Large intestine (tissue), 3 donors: ENCODE results near the gene CACYBP. TPM values are rescaled to one million over a fixed set of nuclear protein-coding genes. Genes with fewer than 3 reads are reported as not detected.

ENCODE experiments used
- DNase-seq, 2 donors: peaks; one replicate each; pipeline versions ENCODE4 v3.0.0 to v3.0.0-alpha.2; 2013
- H3K27ac ChIP-seq: one replicate; pipeline ENCODE4 v1.5.1; 2013; ENCODE audit warnings: low read length
- H3K27me3 ChIP-seq: 2 replicates; pipeline ENCODE4 v1.6.1; 2013; ENCODE audit warnings: low read length; ENCODE audit not compliant: control insufficient read depth, insufficient read depth
- H3K36me3 ChIP-seq: 2 replicates; pipeline ENCODE4 v1.6.1; 2013; ENCODE audit warnings: low read length; ENCODE audit not compliant: control insufficient read depth, insufficient read depth
- H3K4me1 ChIP-seq: one replicate; pipeline ENCODE4 v1.6.1; 2013; ENCODE audit warnings: low read length; ENCODE audit not compliant: control insufficient read depth, insufficient read depth
- H3K4me3 ChIP-seq: one replicate; pipeline ENCODE4 v1.5.1; 2013; ENCODE audit warnings: low read length
- H3K9me3 ChIP-seq: one replicate; pipeline ENCODE4 v1.6.1; 2013; ENCODE audit warnings: mild to moderate bottlenecking, low read depth, low read length, moderate library complexity; ENCODE audit not compliant: control insufficient read depth
- WGBS: methylation state at CpG from one replicate; pipeline ENCODE4 v1.1.5; 2013; ENCODE audit warnings: low lambda C conversion rate; ENCODE audit not compliant: insufficient coverage; 5-methylcytosine and 5-hydroxymethylcytosine counted together
- polyA plus RNA-seq: library from polyadenylated mRNA; unstranded; fragments of 120-200 nt; gene quantifications from one replicate; pipeline ENCODE4 v1.2.1, GENCODE V29; 2013

The CACYBP gene
- polyA plus RNA-seq, 1 donor: 98.3 TPM

- H3K9me3 ChIP-seq: no peaks in the 10 kb centered on the region
- WGBS: no CpG with 5 or more reads among the region's 1 CpG
- peaks cover 4% of the 10 kb centered on the region for H3K36me3 ChIP-seq
- H3K27me3 ChIP-seq: no peaks in the 10 kb centered on the region
- peaks cover 14% of the 10 kb centered on the region for H3K4me1 ChIP-seq
- DNase-seq: no peak
- H3K27ac ChIP-seq: no peak overlapping the region
- H3K4me3 ChIP-seq: no peak overlapping the region
These were observed 41.4 kb upstream of the CACYBP start for GRCh38 chr1:174958396-174958795.

DNA sequence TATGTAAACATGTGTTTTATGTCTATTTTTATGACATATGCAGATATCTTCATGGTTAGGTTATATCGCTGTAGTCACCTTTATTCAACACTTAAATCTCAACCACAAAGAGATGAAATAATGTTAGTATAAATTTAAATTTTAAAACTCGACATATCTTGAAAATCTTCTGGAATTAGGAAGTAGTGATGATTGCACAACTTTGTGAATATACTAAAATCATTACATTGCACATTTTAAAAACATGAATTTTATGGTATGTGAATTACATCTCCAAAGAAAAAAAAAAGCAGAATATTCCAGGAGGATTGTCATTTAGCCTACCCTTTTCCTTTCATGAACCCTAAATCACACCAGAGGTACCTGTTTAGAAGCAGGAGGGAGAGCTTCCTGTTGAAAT lies 39.4 kb upstream of the CACYBP start:
- DNase-seq: no peak
- WGBS: 100% methylated on average over 1 of the region's 2 CpGs
- Histone ChIP-seq H3K36me3 (peaks cover 4% of the 10 kb centered on the region), H3K4me3 (no peak overlapping the region), H3K4me1 (peaks cover 18% of the 10 kb centered on the region), H3K27ac (no peak overlapping the region), H3K27me3 (no peaks in the 10 kb centered on the region), H3K9me3 (no peaks in the 10 kb centered on the region)

DNA sequence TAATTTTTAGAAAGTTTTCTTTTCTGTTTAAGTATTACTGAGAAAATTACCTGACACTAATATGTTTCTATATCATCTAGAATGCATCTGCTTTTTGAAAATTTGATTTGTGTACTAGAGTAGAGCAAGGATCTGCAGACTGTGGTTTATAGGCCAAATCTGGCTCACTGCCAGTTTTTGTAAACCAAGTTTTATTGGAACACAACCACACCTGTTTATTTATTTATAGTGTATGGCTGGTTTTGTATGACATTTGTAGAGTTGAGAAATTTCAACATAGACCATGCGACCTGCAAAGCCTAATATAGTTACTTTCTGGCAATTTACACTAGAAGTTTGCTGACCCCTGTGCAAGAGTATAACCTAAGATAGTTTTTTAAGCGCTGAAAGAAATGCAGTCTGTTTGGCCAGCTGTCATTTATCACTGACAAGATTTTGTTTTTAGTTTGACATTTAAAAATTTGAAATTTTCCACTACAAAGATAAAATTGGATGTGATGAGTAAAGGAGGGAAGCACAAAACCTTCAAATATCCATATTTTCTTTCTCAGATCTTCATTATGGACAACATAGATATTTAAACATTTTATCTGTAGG lies 36.1 kb upstream of the CACYBP start:
- peak overlapping the region; percentile 84 for H3K27ac ChIP-seq
- peak in 1 of 2 donors; percentile 42 for DNase-seq
- H3K27me3 ChIP-seq: no peaks in the 10 kb centered on the region
- H3K4me1 ChIP-seq: peaks cover 44% of the 10 kb centered on the region
- 24% methylated on average over 2 of the region's 2 CpGs for WGBS
- H3K36me3 ChIP-seq: no peaks in the 10 kb centered on the region
- H3K9me3 ChIP-seq: no peaks in the 10 kb centered on the region
- H3K4me3 ChIP-seq: no peak overlapping the region

- H3K9me3 ChIP-seq: no peaks in the 10 kb centered on the region
- H3K36me3 ChIP-seq: no peaks in the 10 kb centered on the region
- H3K27ac ChIP-seq: peak overlapping the region; percentile 84
- peaks cover 52% of the 10 kb centered on the region for H3K4me1 ChIP-seq
- H3K4me3 ChIP-seq: no peak overlapping the region
- DNase-seq: peak; percentile 61 to 85
- WGBS: 20% methylated on average over 1 of the region's 6 CpGs
- no peaks in the 10 kb centered on the region for H3K27me3 ChIP-seq
These were observed 35.3 kb upstream of the CACYBP start for GRCh38 chr1:174964261-174964971.

DNA sequence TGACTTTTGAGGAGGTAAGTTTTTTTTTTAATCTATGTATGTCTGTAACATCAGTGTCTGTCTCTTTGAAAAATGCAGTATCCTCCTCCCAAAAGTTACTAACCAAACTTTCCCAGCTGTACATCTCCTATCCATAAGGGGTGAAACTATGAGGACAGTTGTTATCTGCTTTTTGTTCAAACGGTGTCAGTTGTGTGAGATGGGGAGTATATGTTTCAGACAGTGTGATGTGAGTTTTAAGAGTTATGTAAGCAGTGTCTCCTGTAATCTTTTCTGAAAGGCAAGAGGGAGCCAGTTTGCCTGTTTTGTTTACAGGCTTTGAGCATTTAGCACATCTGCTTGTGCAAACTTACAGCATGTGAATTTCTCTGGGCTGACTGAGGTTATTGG lies 34.8 kb upstream of the CACYBP start:
- no peak overlapping the region for H3K4me3 ChIP-seq
- H3K9me3 ChIP-seq: no peaks in the 10 kb centered on the region
- H3K4me1 ChIP-seq: peaks cover 55% of the 10 kb centered on the region
- peak overlapping the region; percentile 84 for H3K27ac ChIP-seq
- peak in 1 of 2 donors; percentile 29 for DNase-seq
- no peaks in the 10 kb centered on the region for H3K27me3 ChIP-seq
- H3K36me3 ChIP-seq: peaks cover 1% of the 10 kb centered on the region
- no CpG with 5 or more reads among the region's 1 CpG for WGBS

DNA sequence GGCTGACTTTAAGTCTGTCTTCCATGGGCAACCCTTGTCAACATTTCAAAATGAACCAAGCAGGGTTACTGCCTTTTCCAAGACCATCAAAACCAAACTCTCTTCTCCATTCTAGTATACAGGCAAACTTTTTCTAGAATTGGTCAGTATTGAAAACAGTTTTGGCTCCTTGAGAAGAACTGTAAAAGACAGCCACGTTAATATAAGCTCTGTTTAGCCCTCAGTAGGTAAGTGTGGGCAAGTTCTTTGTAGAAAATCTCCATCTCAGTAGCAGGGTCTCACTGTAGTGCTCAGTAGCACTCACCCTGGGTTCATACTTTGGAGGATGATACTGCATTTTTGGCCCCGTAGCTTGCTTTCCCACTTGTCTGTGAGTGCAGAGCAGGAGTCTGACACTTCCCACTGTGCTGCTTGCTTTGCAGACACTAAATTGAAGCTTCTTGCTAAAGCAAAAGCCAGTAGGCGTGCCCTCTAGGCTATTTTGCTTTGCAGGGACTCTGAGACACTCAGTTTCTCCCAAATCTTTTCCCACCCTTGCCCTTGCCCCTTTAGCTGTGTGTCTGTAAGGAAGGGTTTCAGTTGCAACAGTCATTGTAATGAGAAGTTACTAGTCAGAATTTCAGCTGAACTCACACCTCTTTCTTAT lies 34.3 kb upstream of the CACYBP start:
- no CpG with 5 or more reads among the region's 3 CpGs for WGBS
- Histone ChIP-seq H3K9me3 (no peaks in the 10 kb centered on the region), H3K4me3 (no peak overlapping the region), H3K27me3 (no peaks in the 10 kb centered on the region), H3K4me1 (peaks cover 55% of the 10 kb centered on the region), H3K27ac (peak overlapping the region; percentile 84), H3K36me3 (peaks cover 2% of the 10 kb centered on the region)
- DNase-seq: no peak

GRCh38 chr1:174966008-174966572 lies 33.7 kb upstream of the CACYBP start:
- Histone ChIP-seq H3K36me3 (peaks cover 2% of the 10 kb centered on the region), H3K4me1 (peaks cover 55% of the 10 kb centered on the region), H3K27me3 (no peaks in the 10 kb centered on the region), H3K27ac (peak overlapping the region; percentile 84), H3K4me3 (no peak overlapping the region), H3K9me3 (no peaks in the 10 kb centered on the region)
- WGBS: no CpG with 5 or more reads among the region's 1 CpG
- peak in 1 of 2 donors; percentile 81 for DNase-seq

- peak in 1 of 2 donors; percentile 83 for DNase-seq
- H3K4me1 ChIP-seq: peaks cover 62% of the 10 kb centered on the region
- WGBS: 48% methylated on average over 2 of the region's 4 CpGs
- H3K27me3 ChIP-seq: no peaks in the 10 kb centered on the region
- H3K27ac ChIP-seq: peak overlapping the region; percentile 84
- H3K9me3 ChIP-seq: no peaks in the 10 kb centered on the region
- peaks cover 2% of the 10 kb centered on the region for H3K36me3 ChIP-seq
- H3K4me3 ChIP-seq: no peak overlapping the region
These were observed 31.7 kb upstream of the CACYBP start for GRCh38 chr1:174967845-174968705.

DNA sequence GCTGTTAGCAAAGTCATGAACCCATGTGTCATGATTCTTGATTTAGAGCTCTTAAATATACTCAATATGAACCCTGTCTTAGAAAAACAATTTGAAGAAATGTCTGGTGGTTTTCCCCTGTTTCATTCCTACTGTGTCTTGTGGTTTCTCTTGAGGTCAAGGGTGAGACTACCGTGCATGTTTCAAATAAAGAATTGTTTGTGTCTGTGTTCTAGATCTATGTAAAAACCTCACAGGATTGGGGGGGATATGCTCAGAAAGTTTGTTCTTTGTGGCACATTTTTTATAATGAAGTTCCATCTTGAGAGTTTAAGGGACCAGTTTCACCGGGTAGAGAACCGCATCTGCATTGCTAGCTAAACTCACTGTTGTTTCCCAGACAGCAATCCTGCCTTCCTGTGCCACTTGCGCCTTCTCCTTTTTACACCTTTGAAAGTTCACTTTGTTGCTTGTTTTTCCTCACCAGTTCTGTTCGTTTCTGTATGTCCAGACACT lies 30.9 kb upstream of the CACYBP start:
- peaks cover 2% of the 10 kb centered on the region for H3K36me3 ChIP-seq
- H3K27ac ChIP-seq: peak overlapping the region; percentile 84
- peaks cover 62% of the 10 kb centered on the region for H3K4me1 ChIP-seq
- 80% methylated on average over 1 of the region's 5 CpGs for WGBS
- no peaks in the 10 kb centered on the region for H3K9me3 ChIP-seq
- H3K27me3 ChIP-seq: no peaks in the 10 kb centered on the region
- no peak overlapping the region for H3K4me3 ChIP-seq
- peak in 1 of 2 donors; percentile 42 for DNase-seq
